SH-SY5Y (cell line): ENCODE data around the gene YY1.

ENCODE experiments used
- GATA2 ChIP-seq: IDR thresholded peaks from 2 replicates; pipeline ENCODE4 v1.6.1; 2011; ENCODE audit warnings: mild to moderate bottlenecking, low read depth, low read length
- GATA3 ChIP-seq: IDR thresholded peaks from 2 replicates; pipeline ENCODE4 v1.6.1; 2011; ENCODE audit warnings: low read depth, mild to moderate bottlenecking, low read length, moderate library complexity

GRCh38 chr14:100268591-100269207, 29.8 kb downstream of the YY1 start:
- TF ChIP-seq GATA2 (no peak), GATA3 (no peak)
